HG02759 (cell line): ENCODE data around the gene PKIB.
"Not testable (repeated sequence)": the region's sequence is repeated elsewhere in the genome, so short reads cannot be mapped to it uniquely, and the experiment has no call there.

ENCODE experiments used
- ATAC-seq: cut with Tn5 transposase; IDR thresholded peaks from one replicate; pipeline ENCODE4 v1.9.1; 2021; ENCODE audit warnings: mild to moderate bottlenecking, moderate library complexity; ENCODE audit not compliant: unreplicated experiment

The PKIB gene

DNA sequence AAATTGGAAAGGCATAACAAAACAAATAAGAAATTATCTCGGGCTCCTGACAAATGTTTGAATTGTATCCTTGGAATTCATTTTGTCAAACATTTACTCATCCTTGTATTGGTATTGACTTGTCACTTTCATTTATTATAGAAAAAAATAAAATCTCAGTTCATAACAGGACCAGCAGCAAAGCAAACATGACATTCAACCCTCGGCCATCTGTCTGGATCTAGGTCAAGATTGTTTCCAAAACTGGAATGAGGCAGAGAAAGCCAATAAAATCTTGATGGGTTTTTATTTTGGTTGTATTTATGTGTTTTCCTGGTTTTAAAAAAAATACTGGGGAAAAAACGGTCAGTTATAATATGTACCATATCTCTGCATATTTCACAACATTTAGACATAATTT is 126.4 kb downstream of the PKIB start:
- no peak for ATAC-seq

DNA sequence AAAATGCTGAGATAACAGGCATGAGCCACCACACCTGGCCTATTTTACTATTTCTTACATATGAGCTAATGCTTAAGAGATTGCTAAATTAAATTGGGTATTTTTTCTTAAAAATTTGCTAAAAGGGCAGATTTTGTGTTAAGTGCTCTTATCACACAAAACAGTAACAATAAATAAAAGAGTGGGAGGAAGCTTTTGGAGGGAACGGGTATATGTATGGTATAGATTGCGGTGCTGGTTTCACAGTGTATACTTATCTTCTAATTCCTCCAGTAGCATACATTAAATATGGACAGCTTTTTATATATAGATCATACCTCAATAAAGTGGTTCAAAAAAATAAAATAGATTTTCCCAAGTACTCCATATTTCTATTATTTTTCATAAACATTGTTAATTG is 129.9 kb downstream of the PKIB start:
- ATAC-seq: no peak

- ATAC-seq: no peak
These were observed 130.7 kb downstream of the PKIB start for GRCh38 chr6:122740936-122741335.

DNA sequence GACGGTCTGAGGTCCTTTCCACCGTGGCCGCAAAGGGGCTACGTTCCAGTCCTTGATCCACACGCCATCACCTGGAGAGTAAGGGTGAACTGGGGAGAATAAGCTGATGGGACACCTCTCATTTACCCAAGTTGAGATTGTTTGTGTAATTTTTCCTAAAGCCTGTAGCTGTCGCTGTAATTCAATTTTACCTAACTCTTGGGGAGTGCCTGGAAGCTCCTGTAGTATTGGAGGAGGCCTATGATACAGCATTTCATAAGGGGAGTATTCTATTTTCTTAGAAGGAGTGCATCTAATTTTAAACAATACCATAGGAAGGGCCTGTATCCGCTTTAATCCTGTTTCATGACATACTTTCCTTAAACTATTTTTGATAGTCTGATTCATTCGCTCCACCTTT is 134.0 kb downstream of the PKIB start:
- ATAC-seq: not testable (repeated sequence)

DNA sequence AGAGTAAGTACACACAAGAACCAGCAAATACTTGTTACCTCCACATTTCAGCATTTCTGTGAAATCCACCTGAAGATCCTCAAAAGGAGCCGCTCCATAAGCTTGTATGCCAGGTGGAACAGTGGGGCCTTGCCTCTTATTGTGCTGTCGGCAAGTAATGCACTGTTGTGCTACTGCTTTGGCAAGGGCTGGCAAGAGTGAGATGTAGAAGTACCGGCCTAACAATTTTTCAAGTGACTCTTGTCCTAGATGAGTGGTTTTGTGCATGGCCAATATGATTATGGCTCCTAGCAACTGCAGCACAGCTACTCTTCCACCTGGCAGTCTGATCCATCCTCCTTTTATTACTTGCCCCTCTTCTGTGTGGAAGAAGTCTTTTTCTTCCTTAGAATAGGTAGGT is 134.7 kb downstream of the PKIB start:
- not testable (repeated sequence) for ATAC-seq

- no peak for ATAC-seq
These were observed 136.5 kb downstream of the PKIB start for GRCh38 chr6:122746688-122747087.

- no peak for ATAC-seq
These were observed 137.4 kb downstream of the PKIB start for GRCh38 chr6:122747573-122747972.

DNA sequence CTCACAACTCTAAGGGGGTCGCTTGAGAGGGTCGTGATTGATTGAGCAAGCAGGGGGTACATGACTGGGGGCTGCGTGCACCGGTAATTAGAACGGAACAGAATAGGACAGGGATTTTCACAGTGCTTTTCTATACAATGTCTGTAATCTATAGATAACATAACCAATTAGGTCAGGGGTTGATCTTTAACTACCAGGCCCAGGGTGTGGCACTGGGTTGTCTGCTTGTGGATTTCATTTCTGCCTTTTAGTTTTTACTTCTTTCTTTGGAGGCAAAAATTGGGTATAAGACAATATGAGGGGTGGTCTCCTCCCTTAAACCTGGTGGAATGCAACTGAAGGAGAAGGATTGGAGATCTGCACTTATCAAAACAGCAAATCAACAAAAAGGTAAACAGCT is 138.7 kb downstream of the PKIB start:
- ATAC-seq: not testable (repeated sequence)

DNA sequence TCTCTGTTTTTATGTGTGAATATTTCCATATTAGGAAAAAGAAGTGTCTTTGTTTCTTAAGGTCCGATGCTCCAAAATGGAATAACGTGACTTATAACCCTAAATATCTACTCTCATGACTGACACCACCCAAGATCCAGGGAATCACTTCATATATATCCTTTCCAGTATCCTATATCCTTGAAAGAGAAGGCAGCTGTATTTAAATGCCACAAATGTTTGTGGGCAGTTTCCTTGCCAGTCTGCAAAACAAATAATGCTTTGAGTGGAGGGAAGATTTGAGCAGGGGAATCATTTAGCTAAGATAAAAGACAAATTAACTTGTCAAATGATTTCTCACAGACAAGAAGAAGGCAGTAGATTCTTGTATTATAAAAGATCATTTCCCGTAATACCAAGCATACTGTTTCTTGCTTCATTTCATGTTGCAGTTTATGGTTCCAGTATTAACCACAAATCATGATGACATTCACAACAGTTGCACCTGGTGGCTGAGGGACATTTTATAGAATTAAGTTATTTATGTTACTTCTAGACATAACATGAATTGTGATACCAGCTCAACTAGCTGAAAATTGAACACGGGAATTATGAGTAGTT is 139.3 kb downstream of the PKIB start:
- ATAC-seq: no peak

- peak; percentile 80 for ATAC-seq
These were observed 141.1 kb downstream of the PKIB start for GRCh38 chr6:122751326-122751725.

- peak; percentile 41 for ATAC-seq
These were observed 142.3 kb downstream of the PKIB start for GRCh38 chr6:122752459-122752858.

DNA sequence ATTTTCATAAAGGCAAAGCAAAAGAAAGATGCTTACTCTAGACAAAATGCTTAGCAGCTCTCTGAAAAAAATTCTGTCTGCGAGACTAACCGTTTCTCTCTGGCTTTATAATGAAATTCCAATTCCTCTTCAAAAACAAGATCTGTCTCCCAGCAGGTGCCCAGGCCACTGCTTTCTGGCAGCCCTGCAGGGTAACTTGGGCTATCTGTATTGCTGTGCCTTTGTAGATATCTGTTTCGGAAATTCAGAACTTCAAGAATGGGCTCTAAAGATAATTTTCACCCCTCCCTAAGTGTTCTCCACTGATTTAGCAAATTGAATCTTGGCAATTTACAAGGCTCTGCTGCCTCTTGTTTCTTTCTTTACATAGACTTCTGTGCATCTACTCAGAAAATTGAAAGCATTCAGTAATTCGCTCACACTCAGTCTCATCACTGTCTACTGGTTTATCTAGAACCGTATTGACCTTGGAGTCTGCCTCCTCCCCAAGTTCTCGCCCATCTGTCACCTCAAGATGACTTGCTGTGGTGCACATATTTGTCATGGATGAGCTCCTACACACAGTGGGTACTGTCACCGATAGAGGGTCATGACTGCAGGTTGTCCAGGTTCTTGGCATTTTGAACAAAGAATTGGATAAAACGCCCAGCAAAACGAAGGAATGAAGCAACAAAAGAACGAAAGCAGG is 142.9 kb downstream of the PKIB start:
- no peak for ATAC-seq

- no peak for ATAC-seq
These were observed 143.5 kb downstream of the PKIB start for GRCh38 chr6:122753688-122754056.

DNA sequence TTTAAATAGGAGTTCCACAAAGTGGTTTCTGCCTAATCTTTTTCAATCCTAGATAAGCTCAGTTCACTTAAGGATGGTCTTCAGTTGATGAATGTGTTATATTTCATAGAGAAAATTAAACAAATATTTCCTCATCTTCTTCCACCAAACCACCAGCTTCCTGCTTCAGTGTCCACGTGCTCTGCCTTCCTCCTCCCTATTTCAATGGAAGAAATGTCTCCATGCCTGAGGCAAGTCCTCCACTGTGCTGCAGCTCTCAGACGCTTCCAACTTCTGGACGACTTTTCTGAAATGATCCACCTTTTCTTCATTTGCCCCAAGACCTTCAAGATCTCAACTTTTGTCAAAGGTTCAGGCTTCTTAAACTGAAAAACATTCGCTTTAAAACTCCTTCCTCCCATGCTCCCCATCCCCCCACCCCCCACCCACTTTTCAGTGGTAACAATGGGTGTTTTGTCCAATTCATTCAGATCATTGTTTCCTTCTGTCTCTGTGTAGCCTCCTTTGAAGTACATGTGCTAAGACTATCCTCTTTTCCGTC is 144.1 kb downstream of the PKIB start:
- no peak for ATAC-seq

- ATAC-seq: no peak
These were observed 145.7 kb downstream of the PKIB start for GRCh38 chr6:122755901-122756300.

DNA sequence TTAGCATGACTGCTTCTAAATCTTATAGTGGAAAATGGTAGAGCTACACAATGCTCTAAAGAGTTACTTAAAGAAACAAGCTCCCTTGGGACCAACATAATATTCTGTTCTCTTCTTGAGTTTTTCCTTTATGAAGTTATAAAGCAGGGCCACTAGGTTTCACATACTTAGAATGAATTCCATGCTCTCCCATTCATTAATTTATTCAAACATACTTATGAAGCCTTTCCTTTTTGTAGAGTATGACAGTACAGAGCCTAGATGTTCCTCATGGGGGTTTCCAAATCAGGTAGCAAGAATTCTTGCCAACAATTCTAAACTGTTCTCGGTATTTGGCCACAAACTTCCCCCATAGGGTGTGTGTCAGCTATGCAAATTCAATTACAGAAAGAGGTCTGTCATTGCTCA is 148.7 kb downstream of the PKIB start:
- ATAC-seq: peak; percentile 100

DNA sequence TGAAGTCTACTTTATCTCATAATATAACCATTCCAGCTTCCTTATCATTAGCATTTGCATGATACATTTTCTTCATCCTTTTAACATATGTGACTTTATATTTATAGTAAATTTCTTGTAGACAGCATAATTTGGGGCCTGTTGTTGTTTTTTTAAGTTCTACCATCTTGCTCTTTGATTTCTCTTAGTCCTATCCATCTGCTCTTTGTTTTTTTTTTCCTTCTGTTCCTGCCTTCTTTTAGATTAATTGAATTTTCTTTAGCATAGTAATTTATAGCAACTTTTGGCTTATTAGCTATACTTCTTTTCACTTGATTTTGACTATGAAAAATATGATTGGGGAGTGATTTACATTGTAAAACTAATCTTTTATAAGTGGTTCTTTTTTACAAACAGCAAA is 150.1 kb downstream of the PKIB start:
- ATAC-seq: no peak

- ATAC-seq: no peak
These were observed 156.1 kb downstream of the PKIB start for GRCh38 chr6:122766256-122766655.

DNA sequence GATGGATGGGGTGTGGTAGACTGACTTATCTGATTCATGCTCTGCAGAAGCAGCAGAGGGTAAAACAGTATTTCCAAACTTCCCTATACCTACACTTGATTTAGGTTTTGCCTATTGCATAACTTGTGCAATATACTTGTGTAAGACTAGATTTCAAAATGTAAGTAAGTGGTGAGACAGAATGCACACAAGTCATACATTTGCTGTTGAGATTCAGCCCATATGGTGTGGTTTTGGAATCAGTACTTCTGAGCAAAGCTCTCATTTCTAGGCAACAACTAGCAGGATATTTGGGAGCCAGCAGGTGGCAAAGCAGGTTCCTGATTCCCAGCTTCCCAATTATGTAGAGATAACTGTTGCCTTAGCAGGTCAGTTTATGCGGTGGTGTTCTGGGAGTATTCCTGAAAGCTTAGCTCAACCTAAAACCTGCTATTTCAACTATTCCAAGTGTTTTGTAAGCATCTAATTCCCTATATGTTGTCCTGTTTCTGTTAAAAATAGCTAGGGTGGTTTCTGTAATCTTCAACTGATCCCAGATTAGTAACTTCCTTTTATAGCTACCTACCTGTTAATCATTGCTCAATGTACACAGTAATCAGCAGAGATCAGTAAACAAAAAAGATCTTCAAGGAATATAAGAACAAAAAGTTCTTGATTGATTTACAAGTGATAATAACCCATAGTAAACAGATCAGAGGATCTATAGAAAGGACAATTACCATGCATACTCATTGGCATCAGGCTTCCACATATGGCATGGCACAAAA is 160.8 kb downstream of the PKIB start:
- ATAC-seq: no peak

DNA sequence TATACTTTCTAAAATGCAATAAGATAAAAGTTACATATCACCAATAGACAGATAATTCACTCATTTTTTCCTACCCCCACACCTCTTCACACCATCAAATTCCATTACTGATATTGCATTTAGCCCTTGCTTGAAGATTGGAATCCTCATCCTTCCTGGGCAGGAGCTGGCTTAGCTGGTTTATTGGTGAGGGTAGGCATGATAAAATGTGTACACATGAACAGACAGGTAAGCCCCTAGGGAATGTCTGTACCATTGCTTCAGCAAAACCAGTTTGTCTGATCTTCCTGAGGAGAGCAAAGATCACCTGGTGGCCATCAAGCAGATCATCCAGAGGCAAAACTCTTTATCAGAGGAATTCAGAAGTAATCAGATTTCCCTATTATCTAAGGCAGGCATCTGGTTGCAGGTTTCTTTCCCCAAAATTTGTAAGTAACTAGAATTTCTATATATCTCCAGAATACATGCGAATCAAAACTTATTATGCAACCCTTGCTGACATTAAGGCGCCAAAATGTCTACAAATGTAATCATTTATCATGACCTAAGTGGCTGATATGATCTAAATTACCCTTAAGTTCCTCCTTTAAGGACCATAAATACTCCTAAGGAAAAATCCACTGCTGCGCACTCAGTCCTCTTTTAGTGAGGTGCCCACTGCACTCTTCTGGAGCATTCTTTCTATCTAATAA is 162.7 kb downstream of the PKIB start:
- no peak for ATAC-seq
